Mesodermal cell (in vitro differentiated cells): ENCODE measurements around the gene P2RX2.

Source experiments
- H3K27ac ChIP-seq: 2 replicates; pipeline ENCODE4 v1.7.0; 2013; ENCODE audit warnings: mild to moderate bottlenecking, low read depth, low read length, moderate library complexity; ENCODE audit not compliant: severe bottlenecking
- H3K36me3 ChIP-seq: 2 replicates; pipeline ENCODE4 v1.7.1; 2013; ENCODE audit warnings: mild to moderate bottlenecking, low read length, moderate library complexity; ENCODE audit not compliant: control insufficient read depth, insufficient read depth
- H3K4me1 ChIP-seq: one replicate; pipeline ENCODE4 v1.7.1; 2013; ENCODE audit warnings: mild to moderate bottlenecking, low read length; ENCODE audit not compliant: insufficient read depth, control insufficient read depth, poor library complexity, severe bottlenecking
- H3K4me3 ChIP-seq: 2 replicates; pipeline ENCODE4 v1.7.0; 2013; ENCODE audit warnings: low read length, control low read depth, mild to moderate bottlenecking; ENCODE audit not compliant: insufficient read depth, poor library complexity, severe bottlenecking; ENCODE audit errors: extremely low read depth
- H3K9me3 ChIP-seq: 2 replicates; pipeline ENCODE4 v1.7.1; 2013; ENCODE audit warnings: mild to moderate bottlenecking, low read length, moderate library complexity; ENCODE audit not compliant: control insufficient read depth
- WGBS, 2 experiments: methylation state at CpG; one replicate each; pipeline ENCODE4 v1.1.5; 2013; ENCODE audit warnings: missing lambda C conversion rate in 2 of 2; ENCODE audit not compliant: insufficient coverage in 2 of 2; 5-methylcytosine and 5-hydroxymethylcytosine counted together

Gene P2RX2

DNA sequence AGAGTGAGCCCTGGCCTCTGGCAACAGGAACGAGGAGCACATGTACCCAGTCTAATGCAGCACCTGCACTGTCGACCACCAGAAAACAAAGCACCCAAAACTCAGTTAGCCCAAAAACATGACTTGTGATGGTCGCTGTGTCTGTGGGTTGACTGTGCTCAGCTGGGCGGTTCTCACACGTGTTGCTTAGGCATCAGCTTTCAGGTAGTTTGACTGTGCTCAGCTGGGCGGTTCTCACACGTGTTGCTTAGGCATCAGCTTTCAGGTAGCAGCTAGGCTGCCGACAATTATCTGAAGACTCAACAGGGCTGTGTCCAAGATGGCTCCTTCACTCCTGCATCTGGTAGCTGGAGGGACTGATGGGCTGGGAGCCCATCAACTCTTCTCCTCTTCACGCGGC, 7.0 kb upstream of the P2RX2 start:
- Histone ChIP-seq H3K9me3 (peaks cover 12% of the 10 kb centered on the region), H3K27ac (no peak overlapping the region), H3K4me1 (no peaks in the 10 kb centered on the region), H3K36me3 (no peaks in the 10 kb centered on the region), H3K4me3 (no peak overlapping the region)
- WGBS, 2 experiments, result 83 to 86% methylated on average over 8 to 9 of the region's 10 CpGs

DNA sequence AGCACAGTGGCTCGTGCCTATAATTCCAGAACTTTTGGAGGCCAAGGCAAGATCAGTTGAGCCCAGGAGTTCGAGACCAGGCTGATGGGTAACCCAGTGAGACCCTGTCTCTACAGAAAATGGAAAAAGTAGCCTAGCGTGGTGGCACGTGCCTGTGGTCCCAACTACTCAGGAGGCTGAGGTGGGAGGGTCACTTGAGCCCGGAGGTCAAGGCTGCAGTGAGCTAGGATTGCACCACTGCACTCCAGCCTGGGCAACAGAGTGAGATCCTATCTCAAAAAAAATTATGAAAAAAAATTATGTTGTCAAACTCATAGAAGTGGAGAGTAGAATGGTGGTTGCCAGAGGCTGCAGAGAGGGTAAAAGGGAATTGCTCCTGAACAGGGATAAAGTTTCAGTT, 4.5 kb upstream of the P2RX2 start:
- H3K36me3 ChIP-seq, result no peaks in the 10 kb centered on the region
- H3K9me3 ChIP-seq, result peaks cover 25% of the 10 kb centered on the region
- H3K27ac ChIP-seq, result no peak overlapping the region
- no peaks in the 10 kb centered on the region for H3K4me1 ChIP-seq
- 70 to 73% methylated on average over 4 to 5 of the region's 5 CpGs for WGBS, 2 experiments
- no peak overlapping the region for H3K4me3 ChIP-seq

DNA sequence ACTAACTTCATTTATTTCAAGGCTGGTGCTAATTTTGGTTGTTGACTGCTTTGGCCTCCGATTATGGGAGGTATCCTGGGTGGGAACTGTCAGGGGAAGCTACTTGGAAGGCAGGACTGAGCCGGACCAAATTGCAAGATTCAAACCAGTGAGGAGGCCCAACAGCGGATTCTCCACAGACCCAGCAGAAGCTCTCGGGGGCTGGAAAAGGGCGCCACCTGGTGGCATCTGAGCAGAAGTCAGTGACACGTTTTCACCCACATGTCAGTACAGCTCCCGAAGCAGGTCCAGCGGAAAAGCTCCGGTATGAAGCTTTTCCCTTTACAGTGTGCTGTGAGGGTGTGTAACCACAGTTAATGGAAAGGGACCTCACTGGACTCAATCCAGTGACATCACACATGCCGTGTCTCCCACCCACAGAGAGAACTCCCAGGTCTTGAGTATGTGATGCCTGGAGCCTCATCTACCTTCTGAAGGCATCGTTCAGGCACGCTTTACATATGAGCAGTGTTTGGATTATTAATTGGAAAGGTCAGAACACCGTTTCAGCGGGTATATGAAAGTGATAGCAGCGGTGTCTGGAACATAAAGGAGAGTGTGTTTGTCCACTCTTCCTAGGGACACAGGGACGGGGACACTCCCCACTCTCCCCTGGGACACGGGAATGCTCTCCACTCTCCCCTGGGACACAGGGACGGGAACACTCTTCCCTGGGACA, 3.6 kb upstream of the P2RX2 start:
- 24 to 35% methylated on average over 12 to 13 of the region's 18 CpGs for WGBS, 2 experiments

DNA sequence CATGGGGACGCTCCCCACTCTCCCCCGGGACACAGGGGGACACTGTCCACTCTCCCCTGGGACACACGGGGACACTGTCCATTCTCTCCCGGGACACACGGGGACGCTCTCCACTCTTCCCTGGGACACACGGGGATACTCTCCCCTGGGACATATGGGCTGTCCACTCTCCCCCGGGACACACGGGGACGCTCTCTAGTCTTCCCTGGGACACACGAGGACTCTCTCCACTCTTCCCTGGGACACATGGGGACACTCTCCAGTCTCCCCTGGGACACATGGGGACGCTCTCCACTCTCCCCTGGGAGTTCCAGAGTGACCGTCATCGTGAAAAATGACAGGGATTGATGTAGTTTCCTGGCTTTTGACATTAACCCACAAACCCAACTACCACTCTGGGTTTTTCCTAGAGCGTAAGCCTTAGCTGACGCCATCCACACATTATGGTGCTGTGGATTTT, 3.0 kb upstream of the P2RX2 start:
- Histone ChIP-seq H3K9me3 (peaks cover 25% of the 10 kb centered on the region), H3K36me3 (no peaks in the 10 kb centered on the region), H3K4me3 (no peak overlapping the region), H3K4me1 (no peaks in the 10 kb centered on the region), H3K27ac (no peak overlapping the region)
- WGBS, 2 experiments, result 66 to 75% methylated on average over 10 to 13 of the region's 16 CpGs

More for the DNA sequence above, 3.6 kb upstream of the P2RX2 start:
- no peaks in the 10 kb centered on the region for H3K4me1 ChIP-seq
- H3K36me3 ChIP-seq, result no peaks in the 10 kb centered on the region
- H3K9me3 ChIP-seq, result peaks cover 25% of the 10 kb centered on the region
- H3K27ac ChIP-seq, result no peak overlapping the region
- no peak overlapping the region for H3K4me3 ChIP-seq

DNA sequence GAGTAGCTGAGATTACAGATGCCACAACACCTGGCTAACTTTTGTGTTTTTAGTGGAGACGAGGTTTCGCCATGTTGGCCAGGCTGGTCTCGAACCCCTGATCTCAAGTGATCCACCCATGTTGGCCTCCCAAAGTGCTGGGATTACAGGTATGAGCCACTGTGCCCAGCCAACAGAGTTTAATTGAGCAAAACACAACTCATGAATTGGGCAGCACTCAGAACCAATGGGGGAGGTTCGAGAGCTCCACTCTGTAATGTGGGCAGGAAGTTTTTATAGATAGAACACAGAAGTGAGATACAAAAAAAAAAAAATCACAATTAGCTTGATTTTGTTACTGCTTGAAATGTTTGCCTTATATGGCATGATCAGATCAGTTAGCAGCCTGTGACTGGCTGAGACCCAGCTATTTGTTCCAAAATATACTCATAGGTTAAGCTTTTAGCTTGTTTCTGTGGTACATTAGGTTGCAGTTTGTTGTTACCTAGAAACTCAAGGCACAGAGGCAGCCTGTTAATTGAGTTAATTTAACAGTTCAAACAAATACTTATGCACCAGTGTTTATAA, 1.4 kb upstream of the P2RX2 start:
- Histone ChIP-seq H3K4me1 (no peaks in the 10 kb centered on the region), H3K27ac (no peak overlapping the region), H3K36me3 (no peaks in the 10 kb centered on the region), H3K9me3 (peaks cover 22% of the 10 kb centered on the region), H3K4me3 (no peak overlapping the region)
- 88 to 90% methylated on average over 3 of the region's 4 CpGs for WGBS, 2 experiments

DNA sequence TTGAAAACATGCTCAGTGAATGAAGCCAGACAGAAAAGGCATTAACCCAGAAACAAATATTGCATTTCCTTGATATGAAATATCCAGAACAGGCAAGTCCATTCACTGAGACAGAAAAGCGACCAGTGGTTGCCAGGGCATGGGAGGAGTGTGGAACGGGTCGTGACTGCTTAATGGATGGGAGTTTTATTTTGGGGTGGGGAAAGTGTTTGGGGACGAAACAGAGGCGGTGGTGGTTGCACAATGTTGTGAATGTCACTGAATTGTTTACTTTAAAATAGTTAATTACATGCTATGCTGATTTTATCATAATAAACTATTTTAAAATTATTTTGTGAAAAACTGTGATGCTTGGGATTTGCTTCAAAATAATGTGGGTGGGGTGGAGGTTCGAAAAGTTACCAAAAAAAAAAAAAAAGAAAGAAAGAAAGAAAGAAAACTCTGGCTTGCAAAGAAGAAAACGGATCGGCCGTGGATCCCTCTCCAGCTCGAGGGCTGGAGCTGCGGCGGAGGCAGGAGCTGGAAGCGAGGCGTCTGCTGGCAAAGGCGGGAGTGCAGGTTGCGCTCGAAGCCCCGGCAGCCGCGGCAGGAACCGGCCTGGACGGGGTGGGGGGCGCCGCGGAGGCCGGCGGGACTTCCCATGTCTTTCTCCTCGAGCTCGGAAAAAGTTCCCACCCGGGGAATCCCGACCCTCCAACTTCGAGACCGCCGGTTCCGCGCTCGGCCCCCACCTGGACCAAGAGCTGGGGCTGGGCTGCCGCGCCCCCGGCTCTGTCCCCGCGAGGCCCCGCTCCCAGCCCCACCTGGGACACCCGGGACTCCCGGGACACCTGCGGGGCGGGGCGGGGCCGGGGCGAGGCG, 524 bp upstream of the P2RX2 start:
- Histone ChIP-seq H3K27ac (no peak overlapping the region), H3K4me3 (no peak overlapping the region), H3K9me3 (peaks cover 22% of the 10 kb centered on the region), H3K4me1 (no peaks in the 10 kb centered on the region), H3K36me3 (no peaks in the 10 kb centered on the region)
- WGBS, 2 experiments, result 9 to 10% methylated on average over 33 to 45 of the region's 51 CpGs

DNA sequence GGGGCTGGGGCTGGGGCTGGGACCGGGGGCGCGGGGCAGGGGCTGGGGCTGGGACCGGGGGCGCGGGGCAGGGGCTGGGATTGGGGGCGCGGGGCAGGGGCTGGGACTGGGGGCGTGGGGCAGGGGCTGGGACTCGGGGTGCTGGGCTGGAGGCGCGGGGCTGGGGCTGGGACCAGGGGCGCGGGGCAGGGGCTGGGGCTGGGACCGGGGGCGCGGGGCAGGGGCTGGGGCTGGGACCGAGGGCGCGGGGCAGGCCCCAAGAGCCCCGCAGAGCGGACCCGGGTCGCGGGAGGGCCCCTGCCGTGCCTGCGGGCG, 452 bp downstream of the P2RX2 start:
- Histone ChIP-seq H3K27ac (no peak overlapping the region), H3K36me3 (peaks cover 7% of the 10 kb centered on the region), H3K4me1 (no peaks in the 10 kb centered on the region), H3K4me3 (no peak overlapping the region), H3K9me3 (peaks cover 22% of the 10 kb centered on the region)
- 3 to 9% methylated on average over 11 of the region's 28 CpGs for WGBS, 2 experiments

DNA sequence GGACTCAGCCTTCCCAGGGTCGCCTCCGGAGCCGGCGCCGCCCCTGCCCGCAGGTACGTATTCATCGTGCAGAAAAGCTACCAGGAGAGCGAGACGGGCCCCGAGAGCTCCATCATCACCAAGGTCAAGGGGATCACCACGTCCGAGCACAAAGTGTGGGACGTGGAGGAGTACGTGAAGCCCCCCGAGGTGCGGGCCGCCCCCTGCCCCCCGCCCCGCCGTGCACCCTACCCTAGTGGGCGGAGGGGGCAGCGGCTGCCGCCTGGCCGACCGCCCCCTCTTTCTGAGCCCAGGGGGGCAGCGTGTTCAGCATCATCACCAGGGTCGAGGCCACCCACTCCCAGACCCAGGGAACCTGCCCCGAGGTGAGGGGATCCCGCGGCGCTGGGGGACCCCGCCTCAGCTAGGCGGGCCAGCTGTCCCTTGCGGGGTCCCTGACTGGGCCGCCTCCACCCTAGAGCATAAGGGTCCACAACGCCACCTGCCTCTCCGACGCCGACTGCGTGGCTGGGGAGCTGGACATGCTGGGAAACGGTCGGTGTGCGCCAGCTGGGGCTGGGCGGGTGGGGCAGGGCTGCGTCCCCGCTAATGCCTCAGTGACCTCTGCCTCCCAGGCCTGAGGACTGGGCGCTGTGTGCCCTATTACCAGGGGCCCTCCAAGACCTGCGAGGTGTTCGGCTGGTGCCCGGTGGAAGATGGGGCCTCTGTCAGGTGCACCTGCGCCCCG, 973 bp downstream of the P2RX2 start:
- Histone ChIP-seq H3K36me3 (peaks cover 12% of the 10 kb centered on the region), H3K4me1 (no peaks in the 10 kb centered on the region), H3K27ac (no peak overlapping the region), H3K9me3 (peaks cover 22% of the 10 kb centered on the region), H3K4me3 (no peak overlapping the region)
- 34 to 35% methylated on average over 47 to 49 of the region's 53 CpGs for WGBS, 2 experiments

DNA sequence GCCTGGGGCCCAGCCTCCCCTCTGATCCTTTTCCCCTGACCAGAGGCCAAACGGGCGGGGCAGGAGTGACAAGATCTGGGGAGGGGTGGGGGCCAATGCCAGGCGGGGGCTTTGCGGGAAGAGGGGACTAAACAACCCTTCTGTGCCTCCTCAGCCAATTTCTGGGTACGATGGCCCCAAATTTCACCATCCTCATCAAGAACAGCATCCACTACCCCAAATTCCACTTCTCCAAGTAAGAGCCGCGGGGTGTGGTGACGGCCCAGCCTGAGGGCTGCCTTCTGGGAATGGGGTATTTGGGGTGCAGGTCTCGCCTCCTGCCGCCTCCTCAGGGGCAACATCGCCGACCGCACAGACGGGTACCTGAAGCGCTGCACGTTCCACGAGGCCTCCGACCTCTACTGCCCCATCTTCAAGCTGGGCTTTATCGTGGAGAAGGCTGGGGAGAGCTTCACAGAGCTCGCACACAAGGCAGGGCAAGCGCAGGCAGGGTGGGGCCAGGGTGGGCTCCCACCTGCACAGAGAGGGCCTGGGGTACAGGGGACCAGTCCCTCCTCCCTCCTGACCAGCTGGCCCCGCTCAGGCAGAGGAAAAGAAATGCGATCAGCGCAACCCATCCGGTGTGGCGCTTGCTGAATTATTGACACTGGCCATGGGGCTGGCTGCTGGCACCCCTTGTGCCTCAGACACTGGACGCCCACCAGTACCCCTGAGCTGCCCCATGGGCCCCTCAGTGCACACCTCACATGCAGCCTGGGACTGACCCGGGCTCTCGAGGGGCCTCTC, 1.7 kb downstream of the P2RX2 start:
- Histone ChIP-seq H3K36me3 (peaks cover 18% of the 10 kb centered on the region), H3K4me3 (no peak overlapping the region), H3K27ac (no peak overlapping the region), H3K4me1 (no peaks in the 10 kb centered on the region), H3K9me3 (peaks cover 22% of the 10 kb centered on the region)
- WGBS, 2 experiments, result 67 to 73% methylated on average over 19 to 20 of the region's 29 CpGs
